Hypothalamus (tissue), 51 donors: ENCODE measurements around the gene WDR64.
"Not testable (repeated sequence)": the region's sequence is repeated elsewhere in the genome, so short reads cannot be mapped to it uniquely, and the experiment has no call there.

Experiments
- DNase-seq, 51 donors: peaks; one replicate each; lab custom pipeline; 2025; lab: John Stamatoyannopoulos, UW

WDR64 gene

GRCh38 chr1:241730031-241730430 lies 78.0 kb downstream of the WDR64 start:
- DNase-seq = no peak

GRCh38 chr1:241733899-241734298 lies 81.8 kb downstream of the WDR64 start:
- no peak for DNase-seq

GRCh38 chr1:241734533-241734932 lies 82.5 kb downstream of the WDR64 start:
- DNase-seq = no peak

- DNase-seq = not testable (repeated sequence)
These were observed 83.4 kb downstream of the WDR64 start for GRCh38 chr1:241735493-241735926.

GRCh38 chr1:241736387-241736786 lies 84.3 kb downstream of the WDR64 start:
- DNase-seq = no peak

GRCh38 chr1:241738284-241739078 lies 86.4 kb downstream of the WDR64 start:
- no peak for DNase-seq

- DNase-seq = no peak
These were observed 90.0 kb downstream of the WDR64 start for GRCh38 chr1:241742084-241742483.

GRCh38 chr1:241744591-241744990 lies 92.5 kb downstream of the WDR64 start:
- DNase-seq = no peak

GRCh38 chr1:241747992-241748391 lies 95.9 kb downstream of the WDR64 start:
- no peak for DNase-seq

GRCh38 chr1:241749041-241749944 lies 97.2 kb downstream of the WDR64 start:
- no peak for DNase-seq

- DNase-seq = no peak
These were observed 98.0 kb downstream of the WDR64 start for GRCh38 chr1:241749945-241750695.

- no peak for DNase-seq
These were observed 99.4 kb downstream of the WDR64 start for GRCh38 chr1:241751524-241751923.

GRCh38 chr1:241762713-241763339 lies 110.7 kb downstream of the WDR64 start:
- DNase-seq = no peak

- DNase-seq = no peak
These were observed 113.3 kb downstream of the WDR64 start for GRCh38 chr1:241765390-241765789.

GRCh38 chr1:241767737-241768136 lies 115.7 kb downstream of the WDR64 start:
- no peak for DNase-seq

GRCh38 chr1:241770115-241770514 lies 118.0 kb downstream of the WDR64 start:
- no peak for DNase-seq

GRCh38 chr1:241771117-241771516 lies 119.0 kb downstream of the WDR64 start:
- no peak for DNase-seq

- no peak for DNase-seq
These were observed 120.9 kb downstream of the WDR64 start for GRCh38 chr1:241772932-241773500.

GRCh38 chr1:241773991-241774390 lies 121.9 kb downstream of the WDR64 start:
- no peak for DNase-seq

- no peak for DNase-seq
These were observed 122.9 kb downstream of the WDR64 start for GRCh38 chr1:241775021-241775420.
